HG02642 (cell line): ENCODE results near the gene PLA2G1B.
A peak's percentile ranks its signal among the peaks of the same experiment; 100 is the strongest.

Source experiments
- ATAC-seq: cut with Tn5 transposase; IDR thresholded peaks from one replicate; pipeline ENCODE4 v1.9.1; 2021; ENCODE audit warnings: mild to moderate bottlenecking; ENCODE audit not compliant: unreplicated experiment, poor library complexity

The PLA2G1B gene

GRCh38 chr12:120332523-120332922 lies 4.9 kb upstream of the PLA2G1B start:
- ATAC-seq: no peak

- no peak for ATAC-seq
Observed at GRCh38 chr12:120332041-120332440, 4.5 kb upstream of the PLA2G1B start.

GRCh38 chr12:120331390-120331789 lies 3.8 kb upstream of the PLA2G1B start:
- no peak for ATAC-seq

- no peak for ATAC-seq
Observed at GRCh38 chr12:120328228-120328627, 649 bp upstream of the PLA2G1B start.

- ATAC-seq: no peak
Observed at GRCh38 chr12:120324841-120325417, 2.6 kb downstream of the PLA2G1B start.

- ATAC-seq: no peak
Observed at GRCh38 chr12:120323772-120324171, 3.8 kb downstream of the PLA2G1B start.

- ATAC-seq: no peak
Observed at GRCh38 chr12:120321382-120322202, 6.0 kb downstream of the PLA2G1B start.

- peak; percentile 99 for ATAC-seq
Observed at GRCh38 chr12:120317224-120318105, 10.1 kb downstream of the PLA2G1B start.

- no peak for ATAC-seq
Observed at GRCh38 chr12:120316798-120317223, 10.8 kb downstream of the PLA2G1B start.

GRCh38 chr12:120314220-120314619 lies 13.4 kb downstream of the PLA2G1B start:
- ATAC-seq: no peak

- ATAC-seq: peak; percentile 97
Observed at GRCh38 chr12:120301962-120302815, 25.4 kb downstream of the PLA2G1B start, which contains the start of gene SIRT4. TSS of gene SIRT4 (plus strand) at chr12:120302321. CDS start at chr12:120303562, 1,241 bp downstream.

GRCh38 chr12:120292661-120293531 lies 34.7 kb downstream of the PLA2G1B start, which contains the start of gene RNU4-1:
TSS of gene RNU4-1 (minus strand) at chr12:120293237.
- ATAC-seq: peak; percentile 46

- peak; percentile 10 for ATAC-seq
Observed at GRCh38 chr12:120292411-120292660, 35.2 kb downstream of the PLA2G1B start.

- ATAC-seq: no peak
Observed at GRCh38 chr12:120290609-120291305, 36.8 kb downstream of the PLA2G1B start.

GRCh38 chr12:120287491-120287890 lies 40.1 kb downstream of the PLA2G1B start:
- ATAC-seq: no peak

- ATAC-seq: no peak
Observed at GRCh38 chr12:120286768-120287490, 40.6 kb downstream of the PLA2G1B start.

- ATAC-seq: no peak
Observed at GRCh38 chr12:120284381-120284780, 43.2 kb downstream of the PLA2G1B start.

- no peak for ATAC-seq
Observed at GRCh38 chr12:120283318-120283717, 44.3 kb downstream of the PLA2G1B start.
